DND-41 (cell line): ENCODE measurements around the gene SLC38A11.
"Not testable (repeated sequence)": the region's sequence is repeated elsewhere in the genome, so short reads cannot be mapped to it uniquely, and the experiment has no call there.

Source experiments
- ATAC-seq: fragments of 200-7000 bp; cut with Tn5 transposase; 3 replicates; pipeline ENCODE4 v1.9.1; 2021; ENCODE audit warnings: low read depth; ENCODE audit not compliant: insufficient read depth
- DNase-seq: peaks from one replicate; pipeline ENCODE4 v3.0.0-alpha.2; 2020
- H2AFZ ChIP-seq: 2 replicates; pipeline ENCODE4 v1.6.0; 2012; ENCODE audit warnings: low read depth, low read length
- H3K27ac ChIP-seq: 2 replicates; pipeline ENCODE4 v1.5.1; 2012; ENCODE audit warnings: low read length, inconsistent platforms
- H3K27me3 ChIP-seq: fragments of 200-600 bp; sonication (generic); 2 replicates; pipeline ENCODE4 v1.6.0; 2012; ENCODE audit warnings: low read length, mild to moderate bottlenecking, inconsistent platforms; ENCODE audit not compliant: insufficient read depth, poor library complexity
- H3K36me3 ChIP-seq: 2 replicates; pipeline ENCODE4 v1.5.1; 2012; ENCODE audit warnings: low read length, inconsistent platforms; ENCODE audit not compliant: insufficient read depth
- H3K4me1 ChIP-seq: 2 replicates; pipeline ENCODE4 v1.5.1; 2012; ENCODE audit warnings: mild to moderate bottlenecking, low read length; ENCODE audit not compliant: insufficient read depth
- H3K4me2 ChIP-seq: 2 replicates; pipeline ENCODE4 v1.6.0; 2012; ENCODE audit warnings: mild to moderate bottlenecking, moderate library complexity, low read length, inconsistent platforms; ENCODE audit not compliant: insufficient read depth
- H3K4me3 ChIP-seq, 2 experiments: fragments of 200-600 bp in 1 of 2; shearing (Covaris generic) in 1 of 2; 2 replicates each; pipeline ENCODE4 v1.5.1; 2012 to 2016; ENCODE audit warnings: inconsistent platforms in 2 of 2, low read length in 2 of 2, mild to moderate bottlenecking in 2 of 2, low read depth in 1 of 2, moderate library complexity in 1 of 2
- H3K79me2 ChIP-seq: 2 replicates; pipeline ENCODE4 v1.6.0; 2012; ENCODE audit warnings: low read length, inconsistent platforms; ENCODE audit not compliant: insufficient read depth
- H3K9ac ChIP-seq: 2 replicates; pipeline ENCODE4 v1.6.0; 2012; ENCODE audit warnings: low read depth, mild to moderate bottlenecking, inconsistent platforms, low read length, moderate library complexity
- H3K9me3 ChIP-seq: 2 replicates; pipeline ENCODE4 v1.5.1; 2012; ENCODE audit warnings: low read length, moderate library complexity, mild to moderate bottlenecking, inconsistent platforms; ENCODE audit not compliant: insufficient read depth, severe bottlenecking
- H4K20me1 ChIP-seq: 2 replicates; pipeline ENCODE4 v1.6.0; 2012; ENCODE audit warnings: low read length; ENCODE audit not compliant: insufficient read depth
- CTCF ChIP-seq: IDR thresholded peaks from 2 replicates; pipeline ENCODE4 v1.5.1; 2012; ENCODE audit warnings: borderline replicate concordance, low read length, moderate library complexity, mild to moderate bottlenecking; ENCODE audit not compliant: poor library complexity, severe bottlenecking; ENCODE audit errors: extremely low read depth
- EZH2 ChIP-seq: IDR thresholded peaks from 3 replicates; pipeline ENCODE4 v1.6.1; 2012; ENCODE audit warnings: borderline replicate concordance, low read depth, mild to moderate bottlenecking, moderate library complexity, low read length, inconsistent platforms; ENCODE audit not compliant: severe bottlenecking

SLC38A11 gene

DNA sequence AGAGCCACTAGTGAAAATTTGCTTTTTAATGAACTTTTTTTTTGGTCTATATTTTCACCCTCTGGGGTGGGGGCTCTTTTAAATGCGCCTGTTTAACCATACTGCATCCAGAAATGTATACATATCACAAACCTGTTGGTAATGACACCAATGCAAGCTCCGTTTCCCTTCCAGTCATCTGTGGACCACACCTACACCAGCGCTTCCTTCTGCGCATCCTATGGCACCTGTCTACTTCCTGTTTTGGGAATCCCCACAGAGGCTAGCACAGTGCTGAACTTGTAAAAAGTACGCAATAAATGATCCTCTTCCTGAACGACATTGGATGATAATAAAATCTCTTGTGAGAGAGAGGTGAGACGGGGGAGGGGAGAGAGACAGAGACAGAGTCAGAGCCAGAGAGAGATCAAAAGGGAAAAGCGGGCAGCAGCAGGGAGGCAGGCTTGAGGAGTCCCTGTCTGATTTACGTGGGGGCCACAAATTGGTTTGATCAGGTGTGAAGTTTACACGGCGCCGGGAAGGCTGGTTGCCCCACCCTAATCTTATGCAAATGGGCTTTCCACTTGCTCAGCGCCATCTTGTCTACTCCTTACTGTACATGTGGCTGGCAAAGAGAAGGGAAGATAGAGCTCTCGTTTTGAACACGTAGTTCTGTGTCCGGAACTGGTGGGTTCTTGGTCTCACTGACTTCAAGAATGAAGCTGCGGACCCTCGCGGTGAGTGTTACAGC is 38.1 kb upstream of the SLC38A11 start:
- DNase-seq, result no peak
- Histone ChIP-seq H3K36me3 (no peaks in the 10 kb centered on the region), H3K4me1 (peaks cover 48% of the 10 kb centered on the region), H3K9me3 (no peaks in the 10 kb centered on the region), H3K27me3 (no peaks in the 10 kb centered on the region), H4K20me1 (no peaks in the 10 kb centered on the region), H3K27ac (no peak overlapping the region), H3K79me2 (no peaks in the 10 kb centered on the region), H2AFZ (peak overlapping the region; percentile 21; the same call in 1 of the 2 replicates), H3K4me2 (peak overlapping the region; percentile 1; the same call in 1 of the 2 replicates), H3K9ac (no peak overlapping the region), H3K4me3 (no peak overlapping the region)
- ATAC-seq, result no peak
- TF ChIP-seq CTCF, result no peak
- no peak for TF ChIP-seq EZH2

DNA sequence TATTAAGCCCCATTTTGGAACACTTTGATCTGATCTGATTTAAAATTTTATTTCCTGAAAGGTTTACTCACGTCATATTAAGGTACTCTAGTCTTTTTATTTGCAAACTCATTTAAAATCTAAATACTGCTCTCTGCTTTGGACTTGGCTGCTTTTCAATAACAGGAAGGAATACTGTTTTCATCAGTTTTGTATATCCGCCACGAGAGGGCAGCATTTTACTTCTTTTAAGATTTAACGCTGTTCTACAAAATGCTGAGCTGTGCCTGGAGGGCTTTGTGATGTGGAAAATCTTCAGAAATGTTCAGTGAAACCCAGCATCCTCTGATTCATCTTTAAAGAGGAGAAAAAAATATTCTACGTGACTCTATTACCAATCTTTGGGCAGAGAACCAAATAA is 37.5 kb upstream of the SLC38A11 start:
- Histone ChIP-seq H3K4me1 (peaks cover 51% of the 10 kb centered on the region), H3K4me3 (no peak overlapping the region), H3K79me2 (no peaks in the 10 kb centered on the region), H3K36me3 (no peaks in the 10 kb centered on the region), H2AFZ (no peak overlapping the region), H3K9me3 (no peaks in the 10 kb centered on the region), H4K20me1 (no peaks in the 10 kb centered on the region), H3K27me3 (no peaks in the 10 kb centered on the region), H3K4me2 (peak overlapping the region; percentile 1; the same call in 1 of the 2 replicates), H3K27ac (no peak overlapping the region), H3K9ac (no peak overlapping the region)
- ATAC-seq, result peak; percentile 74
- peak; percentile 59 for DNase-seq
- TF ChIP-seq EZH2, result no peak
- peak; percentile 71 for TF ChIP-seq CTCF

- not testable (repeated sequence) for H3K9me3 ChIP-seq, H3K79me2 ChIP-seq, DNase-seq, H3K4me2 ChIP-seq, H3K9ac ChIP-seq, H3K27me3 ChIP-seq, ATAC-seq, H3K36me3 ChIP-seq, H4K20me1 ChIP-seq, H3K4me3 ChIP-seq
- Histone ChIP-seq H3K4me1 (peaks cover 51% of the 10 kb centered on the region), H3K27ac (peak overlapping the region; percentile 48; the same call in 1 of the 2 replicates), H2AFZ (0 out of 2 replicates have a peak overlapping the region, but pooled peaks have one; percentile 23)
These were observed 36.7 kb upstream of the SLC38A11 start for GRCh38 chr2:164992093-164992454.

GRCh38 chr2:164991361-164992092 is 36.2 kb upstream of the SLC38A11 start:
- not testable (repeated sequence) for H4K20me1 ChIP-seq, H3K36me3 ChIP-seq, H3K4me2 ChIP-seq, H3K9me3 ChIP-seq, H3K79me2 ChIP-seq, DNase-seq, H3K9ac ChIP-seq, H3K4me3 ChIP-seq, H3K27me3 ChIP-seq
- peak; percentile 31; the same call in 1 of the 3 replicates for ATAC-seq
- Histone ChIP-seq H3K27ac (peak overlapping the region; percentile 48), H3K4me1 (peaks cover 51% of the 10 kb centered on the region), H2AFZ (0 out of 2 replicates have a peak overlapping the region, but pooled peaks have one; percentile 23)

- not testable (repeated sequence) for H3K9ac ChIP-seq, H3K79me2 ChIP-seq, H2AFZ ChIP-seq, H3K9me3 ChIP-seq, ATAC-seq, H3K27me3 ChIP-seq, H3K27ac ChIP-seq, H3K4me3 ChIP-seq, H4K20me1 ChIP-seq, H3K36me3 ChIP-seq, H3K4me2 ChIP-seq, DNase-seq
- peaks cover 51% of the 10 kb centered on the region for H3K4me1 ChIP-seq
These were observed 35.6 kb upstream of the SLC38A11 start for GRCh38 chr2:164990953-164991352.

DNA sequence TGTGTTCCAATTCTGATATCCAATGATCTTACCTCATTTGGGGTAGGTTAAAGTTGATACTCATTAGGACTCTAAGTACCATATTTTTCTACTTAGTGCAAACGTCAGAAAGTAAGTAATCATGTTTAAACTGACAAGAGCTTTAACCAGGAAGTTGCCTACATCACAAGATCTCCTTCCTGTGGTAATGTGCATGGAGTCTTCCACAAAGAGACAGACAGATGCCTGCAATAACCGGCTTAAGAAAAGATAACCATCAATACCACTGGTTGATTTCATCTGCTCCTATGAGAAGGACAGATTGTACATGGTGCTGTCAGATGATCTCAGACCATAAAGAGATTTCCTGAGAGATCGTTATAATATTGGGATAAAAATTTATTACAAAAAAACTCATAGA is 33.5 kb upstream of the SLC38A11 start:
- not testable (repeated sequence) for H3K27me3 ChIP-seq, H3K9ac ChIP-seq, H4K20me1 ChIP-seq, H3K36me3 ChIP-seq, H3K79me2 ChIP-seq, H3K9me3 ChIP-seq
- H3K4me1 ChIP-seq, result peaks cover 51% of the 10 kb centered on the region
- DNase-seq, result peak; percentile 23
- H3K27ac ChIP-seq, result peak overlapping the region; percentile 78
- peak overlapping the region; percentile 38; the same call in 1 of the 2 replicates for H3K4me2 ChIP-seq
- H3K4me3 ChIP-seq, result 0 out of 4 replicates have a peak overlapping the region, but pooled peaks of 1 of the 2 experiments have one; percentile 34
- H2AFZ ChIP-seq, result peak overlapping the region; percentile 75
- ATAC-seq, result peak; percentile 81
